ENCODE data around the gene NT5C1B.
"Not testable (repeated sequence)": the region's sequence is repeated elsewhere in the genome, so short reads cannot be mapped to it uniquely, and the experiment has no call there.

NT5C1B gene

GRCh38 chr2:18589354-18589753, at the start of gene NT5C1B:
Gene NT5C1B (minus strand): TSS chr2:18589569. CDS start chr2:18589468, 101 bp downstream.
- no peak for DNase-seq (ENCODE audit: low read depth)

GRCh38 chr2:18637196-18637595, 47.8 kb upstream of the NT5C1B start:
- DNase-seq (ENCODE audit: low read depth): no peak

- DNase-seq (ENCODE audit: low read depth): not testable (repeated sequence)
Observed at GRCh38 chr2:18632699-18633098, 43.3 kb upstream of the NT5C1B start.

- DNase-seq (ENCODE audit: low read depth): no peak
Observed at GRCh38 chr2:18630941-18631340, 41.6 kb upstream of the NT5C1B start.

GRCh38 chr2:18630541-18630940, 41.2 kb upstream of the NT5C1B start:
- no peak for DNase-seq (ENCODE audit: low read depth)

GRCh38 chr2:18630101-18630500, 40.7 kb upstream of the NT5C1B start:
- peak; percentile 26 for DNase-seq (ENCODE audit: low read depth)

GRCh38 chr2:18626958-18627650, 37.7 kb upstream of the NT5C1B start:
- no peak for DNase-seq (ENCODE audit: low read depth)

GRCh38 chr2:18626256-18626668, 36.9 kb upstream of the NT5C1B start:
- DNase-seq (ENCODE audit: low read depth): peak; percentile 61

- DNase-seq (ENCODE audit: low read depth): no peak
Observed at GRCh38 chr2:18625563-18625962, 36.2 kb upstream of the NT5C1B start.

- peak; percentile 73 for DNase-seq (ENCODE audit: low read depth)
Observed at GRCh38 chr2:18623782-18624181, 34.4 kb upstream of the NT5C1B start.

GRCh38 chr2:18620867-18621632, 31.7 kb upstream of the NT5C1B start:
- no peak for DNase-seq (ENCODE audit: low read depth)

GRCh38 chr2:18619091-18619490, 29.7 kb upstream of the NT5C1B start:
- DNase-seq (ENCODE audit: low read depth): no peak

GRCh38 chr2:18614041-18614440, 24.7 kb upstream of the NT5C1B start:
- DNase-seq (ENCODE audit: low read depth): peak; percentile 35

- DNase-seq (ENCODE audit: low read depth): no peak
Observed at GRCh38 chr2:18612133-18612532, 22.8 kb upstream of the NT5C1B start.

GRCh38 chr2:18611604-18612003, 22.2 kb upstream of the NT5C1B start:
- no peak for DNase-seq (ENCODE audit: low read depth)

GRCh38 chr2:18611184-18611583, 21.8 kb upstream of the NT5C1B start:
- DNase-seq (ENCODE audit: low read depth): peak; percentile 20

- no peak for DNase-seq (ENCODE audit: low read depth)
Observed at GRCh38 chr2:18610651-18611050, 21.3 kb upstream of the NT5C1B start.

GRCh38 chr2:18610090-18610489, 20.7 kb upstream of the NT5C1B start:
- no peak for DNase-seq (ENCODE audit: low read depth)

GRCh38 chr2:18605115-18605514, 15.7 kb upstream of the NT5C1B start:
- no peak for DNase-seq (ENCODE audit: low read depth)

GRCh38 chr2:18604531-18604885, 15.1 kb upstream of the NT5C1B start:
- no peak for DNase-seq (ENCODE audit: low read depth)

- peak; percentile 10 for DNase-seq (ENCODE audit: low read depth)
Observed at GRCh38 chr2:18603854-18604530, 14.6 kb upstream of the NT5C1B start.

- DNase-seq (ENCODE audit: low read depth): no peak
Observed at GRCh38 chr2:18602298-18602697, 12.9 kb upstream of the NT5C1B start.

GRCh38 chr2:18600255-18600613, 10.9 kb upstream of the NT5C1B start:
- no peak for DNase-seq (ENCODE audit: low read depth)
